ENCODE measurements around the gene ATG10. TPM values are rescaled to one million over a fixed set of nuclear protein-coding genes. Genes with fewer than 3 reads are reported as not detected.

ATG10 gene
- total and polyA plus RNA-seq, 2 of the 8 experiments (the other 6 are each of a cell fraction or from before 2014, with no cell fraction given): 3.7 to 8.8 TPM

DNA sequence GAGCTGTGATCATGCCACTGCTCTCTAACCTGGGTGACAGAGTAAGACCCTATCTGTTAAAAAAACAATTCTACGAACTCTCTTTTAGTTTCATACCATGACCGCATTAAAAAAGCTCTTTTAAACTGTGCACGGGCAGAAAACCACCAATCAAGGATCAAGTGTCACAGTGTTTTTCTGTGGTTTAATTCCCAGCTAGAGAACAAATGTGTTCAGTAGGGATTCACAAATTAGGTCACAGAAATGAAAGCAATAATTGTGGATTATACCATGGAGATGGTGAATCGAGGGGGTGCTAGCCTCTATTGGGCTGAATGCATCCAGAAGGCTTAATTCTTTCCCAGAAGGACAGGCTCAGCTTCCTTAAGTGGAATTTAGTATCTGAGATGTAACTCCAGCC, 79.1 kb downstream of the ATG10 start:
- no peak overlapping the region for H4K5ac ChIP-seq (ENCODE audit: insufficient read length, low read depth, low read length)
- H2AFZ ChIP-seq (ENCODE audit: low read length): no peak overlapping the region
- no peak overlapping the region for H3K4me2 ChIP-seq (ENCODE audit: insufficient read depth in 1 of 2, low read depth in 2 of 2, low read length in 2 of 2)
- H3K79me2 ChIP-seq (ENCODE audit: control insufficient read depth in 1 of 2, insufficient read depth in 2 of 2, low read length in 2 of 2): no peaks in the 10 kb centered on the region
- H2BK20ac ChIP-seq (ENCODE audit: low read length): no peak overlapping the region
- no peak overlapping the region for H2AK5ac ChIP-seq (ENCODE audit: low read depth, low read length)
- no peak overlapping the region for H3K14ac ChIP-seq (ENCODE audit: insufficient read length)
- no peak overlapping the region for H4K91ac ChIP-seq (replicated peaks; ENCODE audit: insufficient read length, low read length)
- no peak overlapping the region for H2BK5ac ChIP-seq (ENCODE audit: low read depth, low read length)
- no peak overlapping the region for H3K27ac ChIP-seq (ENCODE audit: low read depth, low read length)
- no peaks in the 10 kb centered on the region for H3K79me1 ChIP-seq (ENCODE audit: low read depth, low read length)
- no peak overlapping the region for H2BK15ac ChIP-seq (ENCODE audit: low read length)
- no peak overlapping the region for H3K9ac ChIP-seq (replicated peaks in 1 of 4; ENCODE audit: extremely low read depth in 1 of 4, low read depth in 3 of 4, low read length in 3 of 4)
- 0 out of 4 replicates have a peak, but pooled peaks cover 0 to 3% of the 10 kb centered on the region in 2 experiments for H3K9me3 ChIP-seq (ENCODE audit: insufficient read depth in 2 of 2, low read depth in 1 of 2, low read length in 1 of 2)
- H3K4me1 ChIP-seq (replicated peaks in 1 of 4; ENCODE audit: control insufficient read depth in 3 of 4, insufficient read depth in 4 of 4, low read length in 3 of 4): peaks cover 0 to 7% (median 0%) of the 10 kb centered on the region in 4 experiments; a peak in 2 of 7 replicates
- H3K36me3 ChIP-seq (ENCODE audit: control insufficient read depth in 2 of 4, insufficient read depth in 4 of 4, low read length in 3 of 4): no peaks in the 10 kb centered on the region; a peak in 1 of 8 replicates
- TF ChIP-seq SIX5 (IDR thresholded peaks at IDR 0.05; ENCODE audit: low read depth, low read length) (no peak), FOSL1 (IDR thresholded peaks at IDR 0.05; ENCODE audit: insufficient read depth, low read depth, low read length) (no peak), JUND (IDR thresholded peaks at IDR 0.05; ENCODE audit: low read length) (no peak), RFX5 (IDR thresholded peaks at IDR 0.05; ENCODE audit: borderline replicate concordance, low read depth, low read length) (no peak), GABPA (IDR thresholded peaks at IDR 0.05; ENCODE audit: borderline replicate concordance, insufficient read depth, low read length) (no peak)
- TF ChIP-seq, protein P1, sequence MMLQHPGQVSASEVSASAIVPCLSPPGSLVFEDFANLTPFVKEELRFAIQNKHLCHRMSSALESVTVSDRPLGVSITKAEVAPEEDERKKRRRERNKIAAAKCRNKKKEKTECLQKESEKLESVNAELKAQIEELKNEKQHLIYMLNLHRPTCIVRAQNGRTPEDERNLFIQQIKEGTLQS (IDR thresholded peaks at IDR 0.05; ENCODE audit: insufficient read depth, low read depth, low read length): no peak
- TF ChIP-seq, protein P2, sequence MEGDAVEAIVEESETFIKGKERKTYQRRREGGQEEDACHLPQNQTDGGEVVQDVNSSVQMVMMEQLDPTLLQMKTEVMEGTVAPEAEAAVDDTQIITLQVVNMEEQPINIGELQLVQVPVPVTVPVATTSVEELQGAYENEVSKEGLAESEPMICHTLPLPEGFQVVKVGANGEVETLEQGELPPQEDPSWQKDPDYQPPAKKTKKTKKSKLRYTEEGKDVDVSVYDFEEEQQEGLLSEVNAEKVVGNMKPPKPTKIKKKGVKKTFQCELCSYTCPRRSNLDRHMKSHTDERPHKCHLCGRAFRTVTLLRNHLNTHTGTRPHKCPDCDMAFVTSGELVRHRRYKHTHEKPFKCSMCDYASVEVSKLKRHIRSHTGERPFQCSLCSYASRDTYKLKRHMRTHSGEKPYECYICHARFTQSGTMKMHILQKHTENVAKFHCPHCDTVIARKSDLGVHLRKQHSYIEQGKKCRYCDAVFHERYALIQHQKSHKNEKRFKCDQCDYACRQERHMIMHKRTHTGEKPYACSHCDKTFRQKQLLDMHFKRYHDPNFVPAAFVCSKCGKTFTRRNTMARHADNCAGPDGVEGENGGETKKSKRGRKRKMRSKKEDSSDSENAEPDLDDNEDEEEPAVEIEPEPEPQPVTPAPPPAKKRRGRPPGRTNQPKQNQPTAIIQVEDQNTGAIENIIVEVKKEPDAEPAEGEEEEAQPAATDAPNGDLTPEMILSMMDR (IDR thresholded peaks at IDR 0.05; ENCODE audit: control extremely low read depth in 1 of 3, insufficient read depth in 1 of 3, low read depth in 1 of 3, low read length in 3 of 3): no peak
- no peak overlapping the region for H4K8ac ChIP-seq (ENCODE audit: extremely low read depth, insufficient read depth, low read length)
- no peaks in the 10 kb centered on the region for H4K20me1 ChIP-seq (replicated peaks in 1 of 2; ENCODE audit: control insufficient read depth in 1 of 2, insufficient read depth in 2 of 2, low read length in 2 of 2)
- WGBS, 2 experiments (ENCODE audit: extremely low coverage in 1 of 2, insufficient coverage in 1 of 2, insufficient read length in 1 of 2, insufficient replicate concordance in 2 of 2, low coverage in 1 of 2, low lambda C conversion rate in 2 of 2, missing lambda C conversion rate in 1 of 2): 90% methylated on average over 4 of the region's 4 CpGs; no CpG with 5 or more reads in 1 of the 2 experiments
- no peak overlapping the region for H3K23ac ChIP-seq (ENCODE audit: insufficient read length)
- H3K56ac ChIP-seq (replicated peaks; ENCODE audit: insufficient read length, low read depth, low read length): no peak overlapping the region
- FAIRE-seq (no peak), DNase-seq (ENCODE audit: low read depth in 1 of 2, low spot score in 2 of 2) (no peak)
- POLR2A ChIA-PET (ENCODE audit: partially characterized antibody): no interaction called here
- H2BK12ac ChIP-seq (ENCODE audit: low read depth, low read length): no peak overlapping the region
- H3K4me3 ChIP-seq (ENCODE audit: extremely low read depth in 1 of 4, insufficient read depth in 2 of 4, low read depth in 3 of 4, low read length in 4 of 4): no peak overlapping the region
- H3K4ac ChIP-seq (replicated peaks; ENCODE audit: insufficient read length, low read depth, low read length): no peak overlapping the region
- H3K27me3 ChIP-seq (replicated peaks in 1 of 4; ENCODE audit: control insufficient read depth in 3 of 4, extremely low read depth in 1 of 4, insufficient read depth in 3 of 4, low read length in 3 of 4): no peaks in the 10 kb centered on the region
- no peaks in the 10 kb centered on the region for H3K23me2 ChIP-seq (ENCODE audit: low read depth, low read length)
- H2BK120ac ChIP-seq (replicated peaks; ENCODE audit: low read depth, low read length): no peak overlapping the region
- CTCF ChIA-PET (ENCODE audit: partially characterized antibody): interaction anchor here (1.2 kb wide), 1 partner anchor 194 kb away, joined by 3 read pairs; no protein-coding TSS in a partner anchor
- H3K18ac ChIP-seq (ENCODE audit: extremely low read depth, low read length): no peak overlapping the region

Measured in H1 (cell line).